ENCODE data around the gene ZBTB7C.

ZBTB7C gene

GRCh38 chr18:48326901-48327675 lies 82.1 kb downstream of the ZBTB7C start:
- DNase-seq (ENCODE audit: low read depth in 2 of 3, low spot score in 1 of 3), result no peak

DNA sequence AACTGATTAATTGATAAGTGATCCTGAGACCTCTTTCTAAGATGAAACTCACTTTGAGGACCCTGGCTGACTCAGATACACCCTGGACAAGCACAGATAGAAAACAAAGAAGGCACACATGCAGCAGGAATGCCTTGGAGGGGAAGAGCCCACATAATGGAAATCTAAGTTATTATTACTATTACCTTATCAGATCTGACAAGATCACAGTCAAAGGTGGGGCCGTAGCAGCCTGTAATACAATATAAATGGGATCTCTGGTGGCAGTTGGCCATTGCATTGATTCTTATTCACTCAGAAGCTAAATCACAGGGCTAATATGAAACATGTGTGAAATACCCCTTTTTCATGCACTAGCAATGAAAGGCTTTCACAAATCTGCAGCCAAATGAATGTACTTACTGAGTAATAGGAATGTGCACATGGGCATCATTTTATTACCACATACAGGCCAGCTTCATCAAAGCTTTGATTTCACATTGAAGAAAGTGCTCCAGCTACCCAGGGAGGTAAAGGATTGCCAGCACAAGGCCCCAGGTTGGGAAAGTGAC lies 84.0 kb downstream of the ZBTB7C start:
- no peak for DNase-seq (ENCODE audit: low read depth in 2 of 3, low spot score in 1 of 3)

DNA sequence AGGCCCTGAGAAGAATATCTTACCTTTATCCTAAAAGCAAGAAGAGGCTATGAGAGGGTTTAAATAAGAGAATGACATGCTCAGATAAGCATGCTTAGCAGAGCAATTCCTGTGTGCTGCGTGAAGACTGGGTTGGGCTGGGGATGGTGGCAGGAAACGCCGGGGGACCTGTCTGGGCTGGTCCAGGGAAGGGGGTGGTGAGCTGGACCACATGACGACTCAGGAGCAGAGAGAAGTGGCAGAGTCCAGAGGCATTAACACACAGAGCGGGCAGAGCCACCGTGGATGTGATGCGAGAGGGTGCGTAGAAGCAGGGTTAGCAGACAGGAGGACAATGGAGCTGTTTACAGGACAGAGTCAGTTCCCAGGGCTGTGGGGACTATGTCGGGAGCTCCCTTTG lies 84.5 kb downstream of the ZBTB7C start:
- DNase-seq (ENCODE audit: low read depth in 2 of 3, low spot score in 1 of 3), result no peak

GRCh38 chr18:48323151-48323550 lies 86.0 kb downstream of the ZBTB7C start:
- DNase-seq (ENCODE audit: low read depth in 2 of 3, low spot score in 1 of 3), result no peak

- DNase-seq (ENCODE audit: low read depth in 2 of 3, low spot score in 1 of 3), result no peak
Measured at GRCh38 chr18:48321536-48321935, 87.6 kb downstream of the ZBTB7C start.

DNA sequence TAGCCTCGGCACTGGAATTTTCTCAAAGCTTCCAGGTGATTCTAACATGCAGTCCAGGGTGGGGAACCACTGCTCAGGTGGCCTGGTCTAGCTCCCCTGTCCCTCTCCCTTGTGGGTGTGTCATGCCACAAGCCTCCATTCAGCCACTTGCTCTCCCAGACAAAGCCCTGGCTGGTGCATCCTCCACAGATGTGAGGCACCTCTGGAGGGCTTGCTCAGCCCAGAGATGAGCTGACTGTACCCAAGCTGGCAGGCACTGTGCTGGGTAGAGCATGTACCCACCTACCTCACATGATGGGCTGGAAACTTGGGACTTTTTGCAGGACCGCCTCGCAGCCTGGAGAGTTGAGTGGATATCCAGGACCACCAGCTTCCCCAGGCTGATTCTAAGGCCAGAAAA lies 88.1 kb downstream of the ZBTB7C start:
- DNase-seq (ENCODE audit: low read depth in 2 of 3, low spot score in 1 of 3), result no peak

DNA sequence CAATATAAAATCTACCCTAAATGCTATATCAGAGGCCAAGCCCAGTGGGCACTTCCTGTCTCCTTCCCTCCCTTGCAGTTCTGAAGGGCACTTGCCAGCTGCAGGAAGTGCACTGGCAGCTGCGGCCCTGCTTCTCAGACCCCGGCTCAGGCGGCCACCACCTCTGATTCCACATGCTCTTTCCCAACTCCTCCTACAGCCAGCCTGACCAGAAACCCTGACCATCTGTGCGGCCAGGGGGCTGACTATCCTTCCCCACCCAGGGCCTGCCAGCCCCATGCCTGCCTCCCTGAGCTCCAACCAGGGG lies 88.6 kb downstream of the ZBTB7C start:
- no peak for DNase-seq (ENCODE audit: low read depth in 2 of 3, low spot score in 1 of 3)

DNA sequence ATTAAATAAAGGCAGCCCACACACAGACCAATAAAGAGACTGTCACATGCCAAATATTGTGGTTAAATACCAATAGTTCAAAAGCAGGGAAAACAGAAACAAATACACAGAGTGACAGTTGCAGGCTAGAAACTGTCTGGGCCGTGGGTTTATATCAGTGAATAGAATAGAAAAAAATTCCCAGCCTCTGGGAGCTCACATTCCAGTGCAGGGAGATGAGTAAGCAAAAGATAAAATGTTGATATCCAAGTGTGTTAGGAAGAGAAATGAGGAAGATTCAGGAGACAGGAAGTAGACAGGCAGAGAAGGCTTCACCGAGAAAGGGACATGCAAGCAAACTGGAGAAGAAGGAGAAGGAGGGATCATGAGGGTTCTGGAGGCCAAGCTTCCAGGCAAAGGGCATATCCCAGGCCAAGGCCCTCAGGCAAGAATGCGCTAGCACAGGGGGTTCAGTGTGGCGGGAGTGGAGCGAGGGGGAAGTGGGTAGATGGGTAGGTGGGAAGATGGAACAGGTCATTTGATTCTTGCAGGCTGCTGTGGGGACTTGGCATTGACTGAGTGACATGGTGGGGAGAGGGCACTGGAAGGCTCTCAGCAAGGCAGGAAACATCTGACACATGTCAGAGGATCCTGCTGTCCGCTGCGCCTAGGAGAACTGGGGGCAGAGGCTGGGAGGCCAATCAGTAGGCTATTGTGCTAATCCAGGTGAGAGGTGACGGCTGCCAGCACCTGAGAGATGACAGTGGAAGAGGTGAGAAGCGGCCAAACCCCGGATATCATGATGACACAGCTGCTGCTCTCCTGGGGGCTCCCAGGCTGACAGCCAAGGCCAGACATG lies 89.2 kb downstream of the ZBTB7C start:
- DNase-seq (ENCODE audit: low read depth in 2 of 3, low spot score in 1 of 3), result no peak

DNA sequence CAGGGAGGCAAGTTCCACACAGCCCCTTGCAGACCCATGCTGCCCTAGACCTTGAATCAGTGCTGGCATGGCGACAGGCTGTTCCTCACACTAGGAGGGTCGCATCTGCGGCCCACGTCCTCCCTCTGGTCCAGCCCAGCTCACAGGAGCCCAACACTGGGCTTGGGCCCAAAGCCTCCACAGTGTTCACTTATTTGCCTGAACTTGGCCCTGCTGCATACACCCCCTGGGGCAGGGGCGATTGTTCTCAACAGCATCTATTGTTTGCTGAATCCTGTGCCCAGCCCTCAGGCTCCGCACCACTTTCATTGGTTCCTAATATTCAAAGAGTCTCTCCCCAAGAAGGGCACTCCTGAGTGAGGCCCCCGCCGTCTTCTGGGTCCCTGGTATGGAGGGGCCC lies 90.7 kb downstream of the ZBTB7C start:
- DNase-seq (ENCODE audit: low read depth in 2 of 3, low spot score in 1 of 3), result no peak

DNA sequence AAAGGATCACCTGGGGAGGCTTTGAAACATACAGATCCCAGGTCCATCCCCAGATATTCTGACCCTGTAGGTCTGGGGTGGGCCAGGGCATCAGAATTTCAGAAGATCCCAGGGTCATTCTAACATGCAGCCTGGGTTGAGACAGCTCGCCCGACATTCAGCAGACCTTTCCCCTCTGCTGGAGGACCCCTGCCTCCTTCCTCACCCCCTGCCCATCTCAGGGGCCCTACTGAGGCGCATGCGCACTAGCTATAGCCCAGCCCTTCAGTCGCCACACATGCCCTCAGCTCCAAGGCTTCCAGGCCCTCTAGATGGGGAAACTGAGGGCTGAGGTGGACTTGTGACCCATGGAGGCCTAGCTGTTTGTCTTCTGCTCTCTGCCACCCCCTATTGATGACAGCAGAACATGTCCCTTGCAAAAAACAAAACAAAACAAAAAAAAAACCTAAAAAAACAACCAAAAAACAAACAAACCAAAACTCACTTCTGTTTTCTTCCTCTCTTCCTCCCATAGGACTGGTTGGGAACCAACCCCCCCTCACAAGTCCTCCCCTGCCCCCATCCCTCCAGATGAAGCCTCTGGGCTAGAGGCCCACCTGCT lies 91.3 kb downstream of the ZBTB7C start:
- DNase-seq (ENCODE audit: low read depth in 2 of 3, low spot score in 1 of 3), result no peak

DNA sequence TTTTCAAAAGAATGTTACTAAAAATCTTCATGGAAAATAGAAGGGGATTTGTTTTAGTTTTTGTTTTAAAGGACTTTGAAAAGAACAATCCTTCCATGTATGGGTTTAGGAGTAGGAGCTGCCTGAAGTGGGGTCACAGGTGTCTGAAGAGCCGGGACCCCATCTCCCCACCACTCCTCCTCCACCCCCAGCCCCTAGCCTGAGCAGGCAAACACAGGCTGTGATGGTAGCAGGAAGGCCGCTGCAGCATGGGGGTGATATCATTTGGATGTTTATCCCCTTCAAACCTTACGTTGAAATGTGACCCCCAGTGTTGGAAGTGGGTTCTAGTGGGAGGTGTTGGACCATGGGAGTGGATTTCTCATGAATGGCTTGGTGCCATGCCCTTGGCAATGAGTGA lies 93.0 kb downstream of the ZBTB7C start:
- DNase-seq (ENCODE audit: low read depth in 2 of 3, low spot score in 1 of 3), result no peak

DNA sequence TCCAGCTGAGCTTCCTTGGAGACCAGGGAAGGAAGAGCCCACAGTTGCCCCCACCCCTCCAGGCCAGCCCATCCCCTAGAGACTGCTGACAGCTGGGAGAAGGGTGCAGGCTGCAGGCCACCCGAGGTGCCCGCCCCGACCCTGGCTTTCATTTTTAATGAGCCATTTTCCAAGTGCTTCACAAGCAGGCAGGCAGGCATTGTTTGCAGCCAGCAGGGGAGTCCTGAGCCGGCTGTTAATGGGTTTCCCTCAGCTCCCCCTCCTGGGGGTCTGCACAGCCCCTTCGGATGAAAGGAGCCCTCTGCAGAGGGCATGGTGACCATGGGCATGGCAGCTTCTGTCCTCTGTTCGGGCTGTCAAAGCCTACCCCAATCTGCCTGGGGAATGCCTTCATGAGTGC lies 94.5 kb downstream of the ZBTB7C start:
- no peak for DNase-seq (ENCODE audit: low read depth in 2 of 3, low spot score in 1 of 3)

DNA sequence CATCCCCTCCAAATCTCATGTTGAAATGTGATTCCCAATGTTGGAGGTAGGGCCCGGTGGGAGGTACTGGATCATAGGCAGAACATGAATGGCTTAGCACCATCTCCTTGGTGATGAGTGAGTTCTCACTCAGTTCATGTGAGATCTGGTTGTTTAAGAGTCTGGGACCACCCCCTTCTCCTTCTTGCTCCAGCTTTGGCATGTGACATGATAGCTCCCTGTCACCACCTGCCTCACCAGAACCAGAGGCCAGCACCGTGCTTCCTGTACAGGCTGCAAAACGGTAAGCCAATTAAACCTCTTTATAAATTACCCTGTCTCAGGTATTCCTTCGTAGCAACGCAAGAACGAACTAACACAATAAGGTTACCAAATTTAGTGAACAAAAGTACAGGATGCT lies 95.4 kb downstream of the ZBTB7C start:
- no peak for DNase-seq (ENCODE audit: low read depth in 2 of 3, low spot score in 1 of 3)

- no peak for DNase-seq (ENCODE audit: low read depth in 2 of 3, low spot score in 1 of 3)
Measured at GRCh38 chr18:48312066-48312465, 97.1 kb downstream of the ZBTB7C start.

GRCh38 chr18:48310999-48311398 lies 98.2 kb downstream of the ZBTB7C start:
- no peak for DNase-seq (ENCODE audit: low read depth in 2 of 3, low spot score in 1 of 3)

- DNase-seq (ENCODE audit: low read depth in 2 of 3, low spot score in 1 of 3), result no peak
Measured at GRCh38 chr18:48310353-48310752, 98.8 kb downstream of the ZBTB7C start.

DNA sequence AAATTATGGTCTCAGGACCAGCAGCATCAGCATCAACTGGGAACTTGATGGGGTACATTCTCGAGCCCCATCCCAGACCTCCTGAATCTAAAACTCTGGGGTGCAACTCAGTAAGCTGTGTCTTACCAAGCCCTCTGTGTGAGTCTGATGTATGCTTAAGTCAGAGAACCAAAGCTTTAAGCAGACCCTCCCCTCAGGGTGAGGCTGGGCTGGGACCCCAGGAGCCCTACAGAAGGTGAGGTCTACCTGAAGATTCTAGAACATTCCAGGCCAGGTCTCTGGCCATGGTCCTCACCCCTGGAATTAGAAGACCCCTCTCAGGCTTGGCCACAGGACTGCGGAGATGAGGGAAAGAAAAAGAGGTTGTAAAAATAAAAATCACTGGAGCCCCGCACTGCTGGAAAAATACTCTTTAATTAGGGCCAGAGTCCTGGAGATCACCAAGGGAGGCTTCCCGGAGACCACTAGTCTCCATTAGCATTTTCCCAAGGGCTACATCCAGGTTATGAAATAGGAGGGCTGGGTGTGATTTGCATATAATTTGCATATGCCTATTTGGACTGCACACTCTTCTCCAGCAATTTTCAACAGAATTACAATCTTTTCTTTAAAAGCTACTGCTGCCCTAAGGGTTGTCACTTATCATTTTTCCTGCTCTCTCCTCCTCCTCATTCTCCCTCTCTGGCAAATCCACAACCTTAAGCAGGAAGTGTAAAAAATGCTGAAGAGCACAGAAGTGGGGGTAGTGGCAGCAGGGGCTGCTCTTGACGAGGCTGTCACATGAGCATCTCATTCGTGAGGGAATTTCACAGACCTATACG lies 100.2 kb downstream of the ZBTB7C start:
- DNase-seq (ENCODE audit: low read depth in 2 of 3, low spot score in 1 of 3), result no peak

DNA sequence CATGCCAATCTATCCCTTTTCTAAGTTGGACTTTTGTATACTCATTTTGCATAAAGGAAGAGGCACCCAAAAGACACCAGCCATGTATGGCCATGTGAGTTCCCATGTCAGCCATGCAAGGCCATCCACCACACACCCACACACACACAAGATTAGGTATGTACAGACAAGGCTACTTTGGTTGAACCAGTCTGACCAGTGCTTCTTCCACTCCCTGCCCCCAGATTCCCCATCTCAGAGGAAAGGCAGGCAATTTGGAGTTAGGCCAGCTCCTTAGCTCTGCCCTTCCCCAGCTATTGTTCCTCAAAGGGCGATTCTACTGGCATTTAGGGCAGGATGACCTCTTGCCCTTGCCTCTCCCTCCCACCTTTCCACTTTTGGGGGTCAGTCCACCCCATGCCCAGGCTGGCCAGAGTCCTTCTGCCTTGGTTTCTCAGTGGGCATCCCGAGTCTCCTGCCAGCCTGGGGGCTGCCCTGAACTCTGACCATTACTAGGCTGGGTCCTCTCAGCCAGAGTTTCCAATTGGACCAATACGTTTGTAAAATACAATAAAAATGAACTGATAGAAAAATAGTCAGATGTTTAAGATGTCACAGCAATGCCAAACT lies 101.1 kb downstream of the ZBTB7C start:
- no peak for DNase-seq (ENCODE audit: low read depth in 2 of 3, low spot score in 1 of 3)

GRCh38 chr18:48306838-48307237 lies 102.3 kb downstream of the ZBTB7C start:
- no peak for DNase-seq (ENCODE audit: low read depth in 2 of 3, low spot score in 1 of 3)

- DNase-seq (ENCODE audit: low read depth in 2 of 3, low spot score in 1 of 3), result no peak
Measured at GRCh38 chr18:48304906-48305693, 104.1 kb downstream of the ZBTB7C start.

Data from stimulated activated CD4-positive, alpha-beta T cell treated with anti-CD3 and anti-CD28 coated beads, Interleukin-12 subunit alpha, Interleukin-12 subunit beta, amount 100 ng/mL, for 48 hours (primary cell).